ENCODE data around the gene LPO.

The LPO gene

DNA sequence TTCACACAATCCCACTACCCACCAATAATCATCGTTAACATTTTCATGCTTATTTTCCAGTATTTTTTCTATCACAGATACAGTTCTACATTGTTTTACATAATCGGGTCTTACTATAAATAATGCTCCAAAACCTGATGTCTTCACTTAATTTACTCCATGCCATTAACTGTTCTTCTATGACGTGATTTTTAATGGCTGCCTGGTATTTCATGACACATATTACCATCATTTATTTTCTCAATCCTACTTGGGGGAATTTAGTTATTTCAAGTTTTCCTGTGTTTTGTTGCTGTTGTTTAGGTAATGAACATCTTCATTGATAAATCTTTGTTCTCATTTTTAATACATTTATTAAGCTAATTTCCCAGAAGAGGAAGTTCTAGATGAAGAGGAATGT is 14.7 kb downstream of the LPO start:
- DNase-seq: no peak

DNA sequence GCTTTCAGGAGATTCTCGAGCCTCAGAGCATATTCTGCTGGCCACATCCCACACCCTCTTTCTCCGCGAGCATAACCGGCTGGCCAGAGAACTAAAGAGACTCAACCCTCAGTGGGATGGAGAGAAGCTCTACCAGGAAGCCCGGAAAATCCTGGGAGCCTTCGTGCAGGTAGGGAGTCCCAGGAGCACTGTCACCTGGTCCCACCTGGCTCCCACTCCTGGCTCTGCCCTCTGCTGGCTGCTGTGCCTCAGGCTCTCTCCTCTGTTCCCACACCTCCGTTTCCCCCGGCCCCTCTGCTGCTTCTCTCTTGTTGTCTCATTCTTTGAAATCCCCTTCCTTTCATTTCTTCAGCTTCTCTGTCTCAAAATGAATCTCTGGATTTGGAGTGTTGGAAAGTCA is 16.4 kb downstream of the LPO start:
- DNase-seq: no peak

DNA sequence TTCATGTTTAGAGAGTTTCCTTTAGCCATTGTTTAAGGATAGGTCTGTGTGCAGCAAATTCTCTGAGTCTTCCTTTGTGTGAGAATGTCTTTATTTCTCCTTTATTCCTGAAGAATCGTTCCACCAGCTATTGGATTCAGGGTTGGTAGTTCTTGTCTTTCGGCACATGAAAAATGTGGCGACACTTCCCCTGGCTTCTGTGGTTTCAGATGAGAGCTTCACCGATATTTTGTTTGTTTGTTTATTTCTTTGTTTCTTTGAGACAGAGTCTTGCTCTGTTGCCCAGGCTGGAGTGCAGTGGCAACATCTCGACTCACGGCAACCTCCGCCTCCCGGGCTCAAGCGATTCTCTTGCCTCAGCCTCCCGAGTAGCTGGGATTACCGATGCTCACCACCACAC is 23.8 kb downstream of the LPO start:
- no peak for DNase-seq

DNA sequence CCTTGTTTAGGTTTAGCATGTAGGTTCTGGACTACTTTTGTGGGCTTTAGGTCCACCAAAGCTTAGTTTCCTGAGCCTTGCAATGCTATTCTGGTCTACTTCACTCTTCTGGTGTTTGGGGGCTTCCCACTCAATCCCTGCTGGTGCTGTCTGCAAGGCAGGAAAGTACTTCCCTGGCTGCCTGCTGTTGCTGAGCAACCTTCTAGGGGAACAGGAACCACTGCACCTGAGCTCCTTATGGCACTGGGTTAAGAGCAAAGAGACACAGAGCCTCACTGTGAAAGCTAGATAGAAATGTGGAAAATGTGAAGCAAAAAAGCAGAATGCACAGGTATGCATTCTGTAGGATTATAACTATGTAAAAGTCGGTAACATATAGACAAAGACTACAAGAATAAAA is 25.4 kb downstream of the LPO start:
- no peak for DNase-seq

DNA sequence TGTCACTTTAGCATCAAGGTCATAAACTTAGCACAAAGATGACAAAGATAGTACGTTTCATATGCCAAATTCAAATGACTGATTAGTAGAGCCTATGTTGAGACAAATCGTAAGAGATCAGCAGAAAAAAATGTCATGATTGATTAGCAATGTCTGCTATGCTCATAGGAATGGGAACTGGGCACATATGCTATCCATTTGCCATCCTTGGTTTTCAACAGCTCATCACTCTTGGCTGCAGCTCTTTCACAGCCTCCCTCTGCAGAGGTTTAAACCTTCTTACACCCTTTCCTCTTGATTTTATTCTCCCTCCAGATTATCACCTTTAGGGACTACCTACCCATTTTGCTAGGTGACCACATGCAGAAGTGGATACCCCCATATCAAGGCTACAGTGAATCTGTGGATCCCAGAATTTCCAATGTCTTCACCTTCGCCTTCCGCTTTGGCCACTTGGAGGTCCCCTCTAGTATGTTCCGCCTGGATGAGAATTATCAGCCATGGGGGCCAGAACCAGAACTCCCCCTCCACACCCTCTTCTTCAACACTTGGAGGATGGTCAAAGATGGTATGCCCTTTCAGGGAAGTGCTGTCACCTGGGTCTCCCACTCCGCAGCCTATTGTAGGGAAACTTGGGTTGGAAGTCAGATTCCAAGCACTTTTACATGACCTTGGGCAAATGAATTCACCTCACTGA is 26.2 kb downstream of the LPO start:
- no peak for DNase-seq

DNA sequence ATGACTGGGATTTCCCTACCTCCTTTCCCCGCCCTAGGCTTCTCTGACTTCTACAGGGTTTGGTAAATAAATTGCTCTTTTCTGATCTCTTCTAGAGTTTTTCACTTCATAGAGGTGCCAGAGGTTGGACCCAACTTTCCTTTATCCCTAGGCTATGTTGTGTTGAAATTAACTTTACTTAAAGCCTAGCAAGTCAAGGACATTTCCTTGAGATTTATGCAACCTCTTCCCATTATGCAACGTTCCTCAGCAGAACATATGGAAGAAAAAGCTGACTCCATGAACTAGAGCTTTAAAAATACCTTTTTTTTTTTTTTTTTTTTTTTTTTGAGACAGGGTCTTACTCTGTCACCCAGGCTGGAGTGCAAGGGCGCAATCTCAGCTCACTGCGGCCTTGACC is 26.9 kb downstream of the LPO start:
- DNase-seq: no peak

DNA sequence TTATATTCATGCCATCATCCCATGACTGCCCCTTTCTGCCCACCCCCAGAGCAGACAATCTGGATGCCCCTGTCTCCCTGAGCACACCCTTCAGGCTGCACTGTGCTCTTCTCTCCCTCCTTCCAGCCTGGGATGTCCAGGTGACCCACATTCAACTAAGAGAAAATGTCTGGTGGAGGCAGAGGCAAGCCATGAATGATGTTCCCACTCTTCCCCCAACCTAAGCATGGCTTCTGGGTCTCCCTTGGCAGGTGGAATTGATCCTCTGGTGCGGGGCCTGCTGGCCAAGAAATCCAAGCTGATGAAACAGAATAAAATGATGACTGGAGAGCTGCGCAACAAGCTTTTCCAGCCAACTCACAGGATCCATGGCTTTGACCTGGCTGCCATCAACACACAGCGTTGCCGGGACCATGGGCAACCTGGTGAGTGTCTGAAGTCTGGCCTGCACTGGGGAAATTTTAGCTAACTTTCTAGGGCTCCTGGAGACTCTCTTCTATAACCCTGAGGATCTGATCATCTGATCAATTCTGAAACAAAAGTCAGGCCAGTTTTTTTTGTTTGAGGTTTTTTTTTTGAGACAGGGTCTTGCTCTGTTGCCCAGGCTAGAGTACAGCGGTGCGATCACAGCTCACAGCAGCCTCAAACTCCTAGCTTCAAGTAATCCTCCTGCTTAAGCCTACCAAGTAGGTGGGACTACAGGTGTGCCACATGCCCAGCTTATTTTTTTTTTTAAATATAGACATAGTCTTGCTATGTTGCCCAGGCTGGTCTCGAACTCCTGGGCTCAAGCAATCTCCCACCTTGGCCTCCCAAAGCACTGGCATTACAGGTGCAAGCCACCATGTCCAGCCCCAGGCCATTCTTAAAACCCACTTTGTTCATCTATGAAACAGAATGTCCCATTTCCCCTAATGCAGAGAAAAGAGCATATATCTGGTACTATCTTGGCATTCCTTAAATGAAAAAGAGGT is 27.8 kb downstream of the LPO start:
- DNase-seq: no peak

DNA sequence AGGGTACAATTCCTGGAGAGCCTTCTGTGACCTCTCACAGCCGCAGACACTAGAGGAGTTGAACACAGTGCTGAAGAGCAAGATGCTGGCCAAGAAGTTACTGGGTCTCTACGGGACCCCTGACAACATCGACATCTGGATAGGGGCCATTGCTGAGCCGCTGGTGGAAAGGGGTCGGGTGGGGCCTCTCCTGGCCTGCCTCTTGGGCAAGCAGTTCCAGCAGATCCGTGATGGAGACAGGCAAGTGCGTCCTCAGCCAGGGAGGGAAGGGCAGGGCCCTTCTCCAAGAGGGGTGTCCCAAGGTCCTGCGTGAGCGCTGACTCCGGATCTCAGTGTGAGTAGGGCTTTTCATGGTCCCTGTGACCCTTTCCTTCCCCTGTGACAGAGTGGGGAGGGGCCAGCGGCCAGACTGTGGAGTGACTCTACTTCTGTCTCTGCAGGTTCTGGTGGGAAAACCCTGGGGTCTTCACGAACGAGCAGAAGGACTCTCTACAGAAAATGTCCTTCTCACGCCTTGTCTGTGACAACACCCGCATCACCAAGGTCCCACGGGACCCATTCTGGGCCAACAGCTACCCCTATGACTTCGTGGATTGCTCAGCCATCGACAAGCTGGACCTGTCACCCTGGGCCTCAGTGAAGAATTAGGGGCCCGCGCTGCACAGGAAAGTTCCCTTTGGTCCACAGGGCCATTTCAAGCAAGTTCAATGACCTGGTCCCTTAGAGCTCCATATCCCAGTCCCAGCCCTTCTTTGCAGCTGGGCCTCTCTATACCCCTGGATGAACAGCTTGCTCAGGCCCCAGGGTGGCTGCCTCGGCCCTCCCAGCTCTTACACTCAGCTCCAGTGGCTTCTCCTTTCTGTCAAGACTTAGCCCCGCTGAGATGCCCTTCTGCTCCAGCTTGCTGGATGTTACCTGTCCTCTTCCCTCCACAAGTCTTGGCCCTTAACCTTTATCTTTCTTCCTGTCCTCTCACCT is 29.3 kb downstream of the LPO start:
- DNase-seq: no peak

DNA sequence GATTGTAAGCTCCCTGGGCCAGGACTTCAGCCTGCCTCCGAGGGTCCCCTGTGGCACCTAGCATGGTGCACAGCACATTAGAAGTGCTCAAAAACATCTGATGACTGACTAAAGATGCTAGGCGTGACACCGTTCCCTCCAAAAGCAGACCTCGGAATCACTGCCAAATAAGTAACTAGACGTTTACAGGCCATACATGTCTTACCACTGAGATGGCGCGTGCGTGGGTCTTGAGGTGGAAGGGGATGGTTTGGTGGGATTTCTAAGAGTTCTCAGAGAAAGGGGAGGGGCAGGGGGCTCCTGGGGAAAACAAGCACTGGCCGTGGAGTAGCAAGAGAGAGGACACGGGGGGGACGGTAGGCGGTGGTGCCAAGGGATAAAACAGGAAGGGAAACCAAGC is 29.9 kb downstream of the LPO start:
- no peak for DNase-seq

DNA sequence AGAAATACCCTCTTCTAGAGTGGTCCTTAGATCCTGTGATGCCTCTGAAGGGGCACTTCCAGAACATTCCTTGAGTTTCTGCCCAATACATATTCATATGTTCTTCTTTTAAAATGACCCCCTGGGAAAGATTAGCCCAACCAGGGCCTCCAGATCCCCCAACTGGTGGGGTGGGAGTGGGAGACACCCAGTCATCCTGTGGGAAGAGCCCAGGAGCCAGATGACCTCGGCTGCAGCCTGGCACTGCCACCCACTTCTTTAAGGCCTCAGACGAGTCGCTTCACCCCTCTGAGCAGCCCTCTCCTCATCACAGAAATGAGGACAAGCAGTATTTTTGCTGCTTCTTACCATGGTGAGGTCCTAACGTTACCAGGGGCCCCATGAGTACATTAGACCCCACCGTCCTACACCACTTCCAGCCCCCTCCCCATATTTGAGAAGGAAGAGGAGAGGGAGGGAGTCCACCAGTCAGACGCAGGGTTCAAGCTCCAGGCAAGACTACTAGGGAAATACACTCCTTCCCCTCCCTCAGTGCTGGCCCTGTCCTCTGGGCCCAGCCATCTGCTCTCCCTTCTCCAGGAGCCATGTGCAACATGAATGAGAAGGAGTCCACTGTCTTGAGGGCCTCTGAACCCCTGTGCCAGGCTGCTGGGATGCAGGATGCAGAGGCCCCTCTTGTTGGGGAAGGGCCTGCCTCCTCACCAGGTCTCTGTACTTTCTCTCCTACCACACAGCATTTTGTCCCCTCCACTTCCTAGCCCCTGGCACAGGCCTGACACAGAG is 30.6 kb downstream of the LPO start:
- DNase-seq: no peak

DNA sequence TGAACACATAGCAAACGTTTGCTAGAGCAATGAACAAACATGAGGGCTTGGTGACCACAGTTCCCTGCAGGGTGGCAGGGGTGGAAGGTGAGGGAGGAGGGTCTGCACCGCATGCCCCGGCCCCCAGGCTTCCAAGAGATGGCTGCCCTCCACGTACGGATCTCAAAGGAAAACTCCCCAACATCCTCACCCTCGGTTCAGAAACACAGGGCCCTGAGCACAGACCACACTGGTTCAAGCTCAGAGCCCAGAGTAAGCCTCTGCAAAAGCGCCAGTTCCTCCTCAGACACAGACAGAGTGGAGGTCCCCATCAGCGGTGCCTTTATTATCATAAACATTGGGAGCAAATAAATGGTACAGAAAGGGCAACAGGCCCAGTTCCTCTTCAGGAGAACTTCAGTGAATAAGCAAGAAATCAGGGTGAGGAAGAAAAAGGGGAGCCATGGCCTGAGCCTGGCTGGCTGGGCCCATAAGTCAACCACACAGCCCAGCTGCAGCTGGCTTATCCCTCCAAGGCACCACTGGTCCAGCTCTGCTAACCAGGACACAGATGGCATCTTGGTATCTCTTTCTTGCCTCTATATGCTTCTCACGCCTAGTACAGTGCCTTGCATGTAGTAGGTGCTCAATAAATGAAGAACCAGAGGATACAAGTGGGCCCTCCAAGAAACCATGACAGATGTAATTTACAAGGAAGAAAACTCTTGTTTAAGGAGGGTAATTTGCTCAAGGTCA is 31.3 kb downstream of the LPO start:
- no peak for DNase-seq

DNA sequence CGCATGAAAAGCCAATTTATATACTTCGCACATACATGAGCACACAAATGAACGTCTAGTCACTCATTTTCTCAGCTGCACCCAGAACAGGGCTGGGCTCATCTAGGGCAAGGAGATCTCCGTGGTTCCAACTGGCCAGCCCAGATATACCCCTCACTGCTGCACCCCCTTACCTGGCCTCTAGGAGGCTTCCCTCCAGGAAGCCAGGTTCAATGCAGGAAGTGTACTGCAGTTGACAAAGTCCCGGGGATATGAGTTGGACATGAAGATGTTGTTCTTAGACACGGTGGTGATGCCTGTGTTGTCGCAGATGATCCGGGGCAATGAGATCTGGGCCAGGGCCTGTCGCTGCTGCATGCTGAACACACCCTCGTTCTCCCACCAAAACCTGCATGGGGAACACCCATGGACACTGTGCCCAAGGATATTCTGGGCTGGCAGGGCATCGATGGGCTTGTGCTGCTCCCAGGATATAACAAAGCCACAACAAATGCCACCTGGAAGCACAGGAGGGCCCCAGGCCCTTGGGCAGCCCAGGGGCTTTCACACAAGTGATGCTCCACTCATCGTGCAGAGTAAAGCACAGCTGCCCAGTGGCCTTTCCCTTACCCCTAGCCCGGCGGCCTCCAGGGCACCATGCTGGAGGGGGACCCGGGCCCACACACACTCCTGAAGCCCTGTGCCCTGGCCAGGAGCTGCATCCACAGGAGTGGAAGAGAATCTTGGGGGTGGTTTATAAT is 32.3 kb downstream of the LPO start:
- no peak for DNase-seq

DNA sequence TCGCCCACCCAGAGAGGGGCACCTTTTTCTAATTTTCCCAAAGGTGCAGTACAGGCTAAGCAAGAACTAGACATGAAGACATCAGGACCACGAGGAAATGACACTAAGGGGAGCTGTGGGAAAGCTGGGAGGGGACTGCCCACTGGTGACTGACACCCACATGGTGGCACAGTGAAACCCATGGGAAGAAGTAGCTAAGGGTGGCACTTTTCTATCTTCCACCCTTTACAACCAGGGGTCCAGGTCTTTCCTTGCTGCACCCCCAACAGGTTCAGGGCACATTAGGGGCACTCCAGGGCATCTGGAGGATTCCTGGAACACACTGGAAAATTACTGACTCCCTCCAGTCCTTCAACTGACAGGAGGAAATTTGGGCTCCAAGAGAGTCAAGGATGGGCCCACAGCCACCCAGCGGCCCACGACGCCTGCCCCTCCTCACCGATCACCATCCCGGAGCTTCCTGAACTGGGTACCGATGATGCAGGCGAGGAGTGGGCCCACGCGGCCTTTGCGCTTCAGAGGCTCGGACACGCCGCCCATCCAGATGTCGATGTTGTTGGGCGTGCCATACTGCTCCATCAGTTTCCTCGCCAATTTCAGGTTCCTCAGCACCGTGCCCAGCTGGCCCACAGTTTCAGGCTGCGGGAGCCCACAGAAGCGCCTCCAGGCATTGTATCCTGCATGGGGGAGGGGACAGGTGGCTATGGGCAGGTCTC is 33.0 kb downstream of the LPO start:
- no peak for DNase-seq

DNA sequence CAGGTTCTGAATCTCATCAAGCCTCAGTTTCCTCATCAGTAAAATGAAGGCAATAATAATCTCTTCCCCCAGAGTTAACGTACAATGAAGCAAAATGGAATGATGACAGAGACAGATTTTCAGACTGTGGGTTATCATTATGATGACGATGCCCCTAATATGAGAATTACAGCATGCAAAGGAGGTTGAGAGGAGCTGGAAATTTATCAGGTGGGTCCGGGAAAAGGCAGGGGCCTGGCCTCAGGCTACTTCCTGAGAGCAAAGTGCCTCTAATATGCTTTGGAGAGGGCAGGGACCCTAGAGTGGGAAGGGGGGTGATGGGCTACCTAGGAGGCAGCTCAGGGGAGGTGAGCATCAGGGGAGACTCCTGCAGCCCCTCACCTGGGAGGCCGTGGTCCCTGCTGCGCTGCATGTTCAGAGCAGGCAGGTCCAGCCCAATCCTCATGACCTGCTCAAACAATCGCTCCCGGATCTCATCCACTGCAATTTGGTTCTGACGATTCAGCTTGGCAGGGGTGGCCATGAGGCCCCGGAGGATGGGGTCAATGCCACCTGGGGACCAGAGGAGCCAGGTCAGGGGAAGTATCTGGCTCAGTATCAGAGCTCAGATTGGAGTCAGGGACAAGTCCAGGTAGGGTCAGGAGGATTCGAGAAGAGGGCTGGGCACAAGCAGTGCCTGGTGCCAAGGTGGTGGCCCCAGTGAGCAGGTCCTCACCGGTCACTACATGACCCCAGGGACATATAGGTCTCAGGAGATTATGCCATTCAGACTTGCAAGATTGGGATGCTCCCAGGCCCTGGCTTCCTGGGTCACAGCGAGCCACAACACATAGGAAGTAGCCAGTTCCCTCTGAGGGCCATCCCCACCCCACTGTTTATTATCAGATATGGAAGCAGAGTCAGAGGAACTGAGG is 34.2 kb downstream of the LPO start:
- DNase-seq: no peak

DNA sequence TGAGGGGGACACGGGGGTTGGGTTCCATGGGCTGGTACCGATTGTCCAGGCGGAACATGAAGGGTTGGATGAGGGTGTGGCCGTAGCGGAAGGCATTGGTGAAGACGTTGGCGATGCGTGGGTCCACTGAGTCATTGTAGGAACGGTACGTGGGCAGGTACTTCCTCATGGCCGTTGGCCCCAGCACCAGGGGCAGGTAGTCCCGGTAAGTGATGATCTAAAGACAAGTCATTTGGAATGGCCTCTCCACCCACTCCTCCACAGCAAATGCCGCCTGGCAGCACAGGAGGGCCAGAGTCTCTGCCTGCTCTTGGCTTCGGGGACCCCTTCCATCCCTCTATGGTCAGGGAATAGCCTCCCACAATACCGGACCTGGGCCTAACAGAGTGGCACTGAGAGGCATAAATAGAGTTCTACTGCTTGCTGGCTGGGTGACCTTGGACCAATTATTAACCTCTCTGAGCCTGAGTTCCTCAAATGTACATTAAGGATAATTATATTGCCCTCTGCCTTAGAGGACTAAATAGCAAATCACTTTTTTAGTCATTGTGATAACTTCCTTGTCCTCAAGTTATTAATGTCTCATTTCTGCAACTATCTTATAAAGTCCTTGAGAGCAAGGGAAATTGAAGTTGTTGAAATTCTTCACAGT is 35.2 kb downstream of the LPO start:
- no peak for DNase-seq

DNA sequence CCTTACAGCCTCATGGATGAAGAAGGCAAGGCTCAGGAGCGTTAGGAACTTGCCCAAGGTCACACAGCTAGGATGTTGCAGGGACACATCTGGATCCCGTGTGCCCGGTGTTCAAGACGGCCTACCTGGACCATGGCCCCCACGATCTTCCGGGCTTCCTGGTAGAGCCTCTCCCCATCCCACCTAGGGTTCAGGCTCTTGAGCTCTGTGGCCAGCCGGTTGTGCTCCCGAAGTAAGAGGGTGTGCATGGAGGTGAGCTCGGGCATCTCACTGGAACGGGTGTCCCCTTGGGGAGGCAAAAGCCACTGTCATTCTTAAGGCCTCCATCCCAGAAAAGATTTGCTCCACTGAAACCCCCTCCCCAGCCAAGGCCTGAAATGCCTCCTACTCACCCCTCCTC is 37.0 kb downstream of the LPO start:
- no peak for DNase-seq

DNA sequence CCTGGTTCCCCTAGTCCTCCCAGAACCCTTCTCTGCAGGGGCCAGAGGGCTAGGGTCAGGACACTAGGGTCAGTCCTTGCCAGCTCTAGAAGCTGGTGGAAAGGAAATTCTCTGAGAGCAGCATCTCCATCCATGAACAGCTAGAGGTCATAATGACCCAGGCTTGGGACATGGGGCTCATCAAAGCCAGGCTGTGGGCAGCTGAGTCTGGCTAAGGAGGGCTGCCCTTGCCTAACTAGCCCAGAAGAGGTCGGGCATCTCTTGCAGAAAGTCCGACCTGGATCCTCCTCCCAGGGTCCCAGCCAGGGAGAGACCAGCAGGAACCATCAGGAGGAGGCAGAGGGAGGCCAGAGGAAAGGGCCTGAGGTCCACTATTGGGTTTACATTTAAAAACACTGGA is 38.0 kb downstream of the LPO start:
- DNase-seq: no peak

All from anterior cingulate cortex (tissue), 58 donors.